DMS79 (cell line): ENCODE data around the gene SGPP2.
"Not testable (repeated sequence)": the region's sequence is repeated elsewhere in the genome, so short reads cannot be mapped to it uniquely, and the experiment has no call there.

Source experiments
- DNase-seq: peaks from one replicate; lab custom pipeline; 2025; lab: John Stamatoyannopoulos, UW

Gene SGPP2, protein sequence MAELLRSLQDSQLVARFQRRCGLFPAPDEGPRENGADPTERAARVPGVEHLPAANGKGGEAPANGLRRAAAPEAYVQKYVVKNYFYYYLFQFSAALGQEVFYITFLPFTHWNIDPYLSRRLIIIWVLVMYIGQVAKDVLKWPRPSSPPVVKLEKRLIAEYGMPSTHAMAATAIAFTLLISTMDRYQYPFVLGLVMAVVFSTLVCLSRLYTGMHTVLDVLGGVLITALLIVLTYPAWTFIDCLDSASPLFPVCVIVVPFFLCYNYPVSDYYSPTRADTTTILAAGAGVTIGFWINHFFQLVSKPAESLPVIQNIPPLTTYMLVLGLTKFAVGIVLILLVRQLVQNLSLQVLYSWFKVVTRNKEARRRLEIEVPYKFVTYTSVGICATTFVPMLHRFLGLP

DNA sequence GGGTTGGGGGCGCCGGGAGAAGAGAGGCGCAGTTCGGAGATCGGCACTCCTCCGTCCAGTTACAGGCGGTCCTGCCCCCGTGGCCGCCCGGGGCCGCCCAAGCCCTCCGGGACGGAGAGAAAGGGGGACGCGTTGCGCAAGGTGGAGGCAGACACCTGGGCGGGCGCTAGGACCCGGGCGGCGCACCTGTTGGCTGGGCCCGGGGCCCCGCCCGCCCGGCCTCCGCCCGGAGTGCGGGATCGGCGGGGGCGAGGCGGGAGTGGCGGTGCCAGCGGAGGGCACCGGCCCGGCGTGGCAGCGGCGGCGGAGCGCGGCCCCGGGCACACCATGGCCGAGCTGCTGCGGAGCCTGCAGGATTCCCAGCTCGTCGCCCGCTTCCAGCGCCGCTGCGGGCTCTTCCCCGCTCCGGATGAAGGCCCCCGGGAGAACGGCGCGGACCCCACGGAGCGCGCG is at the start of gene SGPP2:
TSS of gene SGPP2 (plus strand) at position 268 of the 453 bp plus-strand sequence. CDS start at position 328, 60 bp downstream.
- no peak for DNase-seq

DNA sequence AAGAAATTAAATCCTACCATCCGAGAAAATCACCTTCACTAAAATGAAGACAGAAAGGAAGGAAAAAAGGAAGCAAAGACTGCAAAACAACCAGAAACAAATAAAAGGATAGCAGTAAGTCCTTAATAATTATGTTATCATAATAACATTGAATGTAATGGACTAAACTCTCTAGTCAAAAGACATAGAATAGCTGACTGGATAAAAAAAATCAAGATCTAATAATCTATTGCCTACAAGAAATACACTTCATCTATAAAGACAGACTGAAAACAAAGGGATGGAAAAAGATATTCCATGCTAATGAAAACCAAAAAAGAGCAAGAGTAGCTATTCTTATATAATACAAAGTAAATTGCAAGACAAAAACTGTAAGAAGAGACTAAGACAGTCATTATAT is 48.5 kb upstream of the SGPP2 start:
- DNase-seq: no peak

DNA sequence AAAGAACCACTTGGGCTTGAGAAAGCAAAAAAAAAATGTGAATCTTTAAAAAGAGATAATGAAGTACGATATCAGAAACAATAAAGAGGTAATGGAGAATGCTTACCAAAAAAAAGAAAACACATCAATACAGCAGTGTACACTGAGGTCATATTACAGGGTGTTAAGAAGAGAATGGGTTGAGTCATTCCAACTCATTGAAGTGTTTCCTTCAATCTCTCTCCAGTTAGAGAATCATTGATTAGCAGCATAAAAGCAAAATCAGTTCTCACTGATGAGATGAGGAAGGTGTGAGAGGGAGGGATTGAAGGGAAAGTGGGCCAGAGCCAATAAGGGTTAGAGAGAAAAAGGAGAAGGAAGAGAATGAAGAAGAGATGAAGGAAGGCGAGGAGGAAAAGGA is 43.9 kb upstream of the SGPP2 start:
- no peak for DNase-seq

DNA sequence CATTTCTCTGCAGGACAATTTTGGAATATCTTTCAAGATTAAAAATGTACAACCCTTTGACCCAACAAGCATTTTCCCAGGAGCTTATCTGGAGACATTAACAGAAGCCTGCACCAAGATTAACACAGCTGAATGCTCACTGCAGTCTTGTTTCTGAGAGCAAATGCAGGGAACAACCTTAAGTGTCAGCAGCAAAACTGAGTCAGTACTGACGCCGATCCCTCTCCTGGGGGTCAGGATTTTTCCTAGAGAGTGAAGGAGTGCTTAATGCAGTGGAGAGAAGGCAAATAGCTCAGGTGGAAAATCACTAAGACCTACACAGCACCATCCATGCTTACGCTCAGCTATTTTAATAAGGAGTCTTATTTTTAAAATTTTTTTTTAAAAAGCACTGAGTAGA is 42.8 kb upstream of the SGPP2 start:
- DNase-seq: no peak

DNA sequence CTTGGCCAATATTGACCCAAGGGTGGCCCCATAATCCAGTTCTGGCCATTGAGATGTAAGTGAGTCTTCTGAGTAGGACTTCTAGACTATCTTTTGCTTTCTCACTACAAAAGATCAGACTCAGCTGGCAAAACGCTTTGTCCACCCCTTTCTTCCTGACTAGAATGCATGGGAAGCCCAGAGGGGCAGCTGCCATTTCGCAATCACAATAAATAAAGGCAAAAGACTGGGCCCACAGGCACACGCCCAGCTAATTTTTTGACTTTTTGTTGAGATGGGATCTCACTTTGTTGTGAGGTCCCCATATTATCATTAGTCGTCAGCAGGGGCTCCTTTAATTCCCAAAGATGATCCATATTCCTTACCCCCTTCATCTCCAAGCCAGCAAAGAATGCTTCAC is 41.1 kb upstream of the SGPP2 start:
- DNase-seq: no peak

DNA sequence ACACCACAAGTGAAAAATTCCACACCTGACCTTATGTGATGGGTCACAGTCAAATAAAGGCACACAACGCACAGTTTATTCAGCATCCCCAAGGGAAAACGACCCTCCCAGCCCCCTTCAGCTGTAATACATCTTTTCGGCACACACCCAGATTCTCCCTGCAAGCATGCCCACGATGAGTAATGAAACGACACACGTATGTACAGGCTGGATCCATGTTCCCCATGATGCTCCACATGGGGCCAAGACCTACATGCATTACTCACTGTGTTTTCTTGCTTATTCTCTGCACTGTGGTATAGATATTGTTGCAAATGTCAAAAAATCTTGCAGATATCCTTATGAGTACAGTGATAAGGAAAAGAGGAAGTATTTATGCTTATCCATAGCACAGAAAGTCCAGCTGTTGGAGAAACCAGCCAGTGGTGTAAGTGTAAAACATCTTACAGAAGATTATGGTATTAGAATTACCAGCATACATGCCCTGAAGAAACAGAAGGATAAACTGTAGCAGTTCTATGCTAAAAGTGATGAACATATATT is 32.5 kb upstream of the SGPP2 start:
- DNase-seq: no peak

DNA sequence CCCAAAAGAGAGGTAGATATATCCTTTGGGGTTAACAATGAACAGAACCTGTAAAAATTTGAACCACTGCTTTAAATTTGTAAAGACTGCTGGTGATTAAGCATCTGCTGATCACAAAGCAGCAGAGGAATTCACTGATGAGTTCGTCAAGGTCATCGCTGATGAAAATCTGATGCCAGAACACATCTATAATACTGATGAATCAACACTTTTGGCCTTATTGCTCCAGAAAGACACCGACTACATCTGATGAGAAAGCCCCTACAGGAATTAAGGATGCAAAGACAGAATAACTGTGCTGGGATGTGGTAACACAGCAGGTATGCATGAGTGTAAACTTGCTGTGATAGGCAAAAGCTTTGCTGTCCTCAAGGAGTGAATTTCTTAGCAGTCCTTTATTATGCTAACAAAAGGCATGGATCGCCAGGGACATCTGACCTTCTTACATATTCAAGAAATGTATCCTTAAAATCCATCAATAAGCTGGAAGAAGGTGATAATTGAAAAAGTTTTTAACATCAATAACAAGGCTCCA is 30.5 kb upstream of the SGPP2 start:
- DNase-seq: no peak

DNA sequence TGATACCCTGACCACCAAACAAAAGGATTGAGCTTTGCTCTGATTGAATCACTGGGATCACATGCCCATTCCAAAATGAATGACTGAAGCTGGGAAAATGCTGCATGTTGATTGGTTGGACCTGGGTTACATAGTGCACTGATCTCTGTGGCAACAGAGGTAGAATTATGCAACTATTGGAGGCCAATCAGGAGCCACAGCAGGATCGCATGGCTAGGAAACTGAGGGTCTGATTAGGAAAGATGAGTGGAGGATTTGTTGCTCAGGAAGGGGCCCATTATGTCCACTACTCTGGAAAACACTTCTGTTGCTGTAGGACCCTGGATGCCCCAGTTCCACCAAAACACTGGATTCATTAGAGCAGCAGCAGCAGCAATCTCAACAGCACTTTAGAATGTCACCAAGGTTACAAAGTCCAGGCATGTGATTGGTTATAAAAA is 25.9 kb upstream of the SGPP2 start:
- DNase-seq: no peak

DNA sequence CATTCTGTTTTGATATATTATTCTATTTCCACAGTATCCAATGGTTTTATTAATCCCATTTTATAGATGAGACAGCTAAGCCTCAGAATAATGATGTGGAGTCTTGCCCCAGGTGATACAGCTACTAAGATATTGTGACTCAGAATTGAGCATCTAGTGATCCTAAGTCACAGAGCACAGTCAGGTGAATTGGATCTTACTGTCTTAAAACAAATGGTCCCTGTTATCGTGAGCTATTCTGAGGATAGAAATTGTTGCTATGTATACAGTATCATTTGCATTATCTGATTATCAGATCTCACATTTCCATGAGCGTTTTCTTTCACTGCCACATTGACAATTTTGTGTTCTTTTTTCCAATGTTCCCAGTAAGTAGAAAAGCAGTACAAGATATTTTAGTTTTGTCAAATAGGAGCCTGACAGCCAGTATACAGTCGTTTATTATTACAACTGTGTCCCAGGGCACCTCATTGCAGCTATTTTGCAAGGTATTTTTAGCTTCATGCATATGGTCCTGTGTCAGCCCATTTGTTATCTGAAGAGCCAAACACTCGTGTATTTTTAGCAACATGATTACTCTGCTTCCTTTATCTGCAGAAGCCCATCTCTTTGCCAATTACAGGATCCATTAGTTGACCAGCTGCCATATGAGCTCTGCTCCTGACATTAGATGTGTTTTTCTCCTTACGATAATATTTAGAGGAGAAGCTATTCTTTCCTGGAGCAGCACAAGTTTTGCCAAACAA is 25.1 kb upstream of the SGPP2 start:
- DNase-seq: no peak

DNA sequence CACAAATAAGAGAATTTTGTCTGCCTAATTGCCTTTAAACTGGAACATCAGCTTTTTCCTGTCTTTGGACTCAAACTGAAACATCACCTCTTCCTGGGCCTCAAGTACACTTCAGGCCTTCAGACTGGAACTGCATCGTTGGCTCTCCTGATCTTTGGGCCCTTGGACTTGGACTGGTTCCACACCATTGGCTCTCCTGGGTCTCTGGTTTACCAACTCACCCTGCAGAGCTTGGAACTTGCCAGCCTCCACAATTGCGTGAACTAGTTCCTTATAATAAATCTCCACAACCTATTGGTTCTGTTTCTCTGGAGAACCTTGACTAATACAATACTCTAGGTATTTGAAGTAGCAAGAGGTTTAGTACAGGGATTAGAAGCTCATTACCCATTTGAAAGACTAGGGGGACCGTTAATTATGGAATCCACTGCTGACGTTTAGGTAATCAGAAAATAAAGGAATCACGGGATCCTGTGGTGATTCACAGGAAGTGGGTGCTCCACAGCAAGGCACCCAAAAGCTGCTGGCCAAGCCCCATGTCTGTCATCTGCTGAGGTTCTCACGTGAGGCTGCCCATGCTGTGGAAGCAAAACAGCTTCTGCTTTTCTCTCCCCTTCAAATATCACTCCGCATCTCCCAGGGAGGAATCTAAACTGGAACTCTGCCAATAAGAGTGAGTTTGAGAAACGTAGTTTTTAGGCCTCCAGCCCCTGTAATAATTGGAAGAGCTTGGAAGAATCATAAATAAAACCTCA is 20.0 kb upstream of the SGPP2 start:
- no peak for DNase-seq

DNA sequence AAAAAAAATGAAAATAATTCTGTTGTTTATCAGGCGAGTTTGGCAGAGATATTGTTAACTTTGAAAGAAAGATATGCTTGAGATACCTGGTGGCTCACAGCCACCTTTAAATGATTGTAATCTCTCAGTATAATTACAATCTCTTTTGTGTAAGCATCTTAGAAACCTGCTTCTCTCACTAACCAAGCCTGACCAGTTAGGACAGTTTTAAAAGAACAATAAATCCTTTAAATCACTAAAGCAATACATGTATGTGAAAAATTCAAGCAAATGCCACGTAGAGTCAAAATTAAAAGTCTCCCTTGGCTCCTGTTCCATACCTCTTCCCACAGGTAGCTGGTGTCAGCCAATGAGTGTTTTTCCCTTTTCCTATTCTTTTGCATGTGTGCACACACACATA is 15.7 kb upstream of the SGPP2 start:
- DNase-seq: no peak

DNA sequence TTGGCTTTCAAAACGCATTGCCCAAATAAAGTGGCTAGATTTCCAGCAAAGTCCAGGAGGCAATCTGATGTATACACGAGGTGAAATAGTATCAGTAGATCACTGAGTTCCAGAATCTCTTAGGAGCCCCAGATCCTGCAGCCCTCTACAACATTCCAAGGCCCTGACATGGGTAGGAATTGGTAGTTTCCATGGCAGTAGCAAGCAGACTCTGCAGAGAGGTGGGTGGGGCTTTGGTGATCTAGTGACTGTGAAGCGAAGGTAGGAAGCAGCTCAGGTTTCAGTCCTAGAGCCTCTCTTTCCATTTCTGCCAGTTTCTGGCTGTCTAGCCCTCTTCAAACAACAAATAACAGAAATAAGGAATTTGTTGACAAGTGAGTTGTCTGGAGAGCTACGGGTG is 13.8 kb upstream of the SGPP2 start:
- DNase-seq: no peak

DNA sequence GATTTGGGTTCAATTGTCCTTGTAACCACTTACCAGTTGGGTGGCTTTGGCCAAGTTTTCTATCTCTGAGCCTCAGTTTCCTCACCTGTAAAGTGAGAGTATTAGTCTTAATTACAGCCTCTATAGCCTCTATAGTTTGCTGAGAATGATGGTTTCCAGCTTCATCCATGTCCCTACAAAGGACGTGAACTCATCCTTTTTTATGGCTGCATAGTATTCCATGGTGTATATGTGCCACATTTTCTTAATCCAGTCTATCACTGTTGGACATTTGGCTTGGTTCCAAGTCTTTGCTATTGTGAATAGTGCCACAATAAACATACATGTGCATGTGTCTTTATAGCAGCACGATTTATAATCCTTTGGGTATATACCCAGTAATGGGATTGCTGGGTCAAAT is 12.0 kb upstream of the SGPP2 start:
- not testable (repeated sequence) for DNase-seq

DNA sequence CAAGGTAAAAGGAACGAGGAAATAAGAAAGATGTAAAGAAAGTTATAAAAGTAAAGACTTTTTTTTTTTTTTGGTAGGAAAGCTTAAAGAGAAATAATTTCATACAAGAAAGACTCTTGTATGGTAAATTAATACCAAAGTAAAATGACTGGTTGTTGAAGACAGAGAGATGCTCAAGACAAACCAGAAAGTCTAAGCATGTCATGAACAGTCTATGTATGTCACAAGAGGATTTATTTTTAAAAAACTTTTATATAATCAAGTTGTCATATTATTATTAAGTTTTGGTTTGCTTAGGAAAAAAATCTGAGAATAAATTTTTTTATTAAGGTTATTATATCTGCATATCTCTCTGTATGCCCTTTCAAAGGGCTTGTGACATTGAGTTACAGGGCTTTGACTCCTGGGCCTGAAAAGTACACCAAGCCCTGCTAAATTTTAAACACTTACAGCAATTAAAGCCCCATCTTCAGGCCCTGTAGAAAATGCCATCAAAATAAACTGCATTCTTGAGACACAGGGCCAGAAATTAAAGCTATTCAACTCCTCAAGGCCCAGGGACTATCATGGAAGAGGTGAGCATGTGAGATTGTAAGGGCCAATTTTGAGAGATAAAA is 10.9 kb upstream of the SGPP2 start:
- no peak for DNase-seq

DNA sequence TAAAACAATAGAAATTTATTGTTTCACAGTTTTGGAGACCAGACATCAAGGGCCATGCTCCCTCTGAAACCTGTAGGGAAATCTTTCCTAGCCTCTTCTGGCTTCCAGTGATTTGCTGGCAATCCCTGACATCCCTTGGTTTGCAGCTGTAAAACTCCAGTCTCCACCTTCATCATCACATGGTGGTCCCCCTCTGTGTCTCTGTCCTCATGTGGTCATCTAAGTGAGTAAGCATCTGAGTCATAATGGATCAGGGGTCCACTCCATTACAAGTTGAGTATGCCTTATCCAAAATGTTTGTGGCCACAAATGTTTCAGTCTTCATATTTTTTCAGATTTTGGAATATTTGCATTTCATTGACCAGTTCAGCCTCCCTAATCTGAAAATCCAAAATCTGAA is 5.6 kb upstream of the SGPP2 start:
- DNase-seq: no peak

DNA sequence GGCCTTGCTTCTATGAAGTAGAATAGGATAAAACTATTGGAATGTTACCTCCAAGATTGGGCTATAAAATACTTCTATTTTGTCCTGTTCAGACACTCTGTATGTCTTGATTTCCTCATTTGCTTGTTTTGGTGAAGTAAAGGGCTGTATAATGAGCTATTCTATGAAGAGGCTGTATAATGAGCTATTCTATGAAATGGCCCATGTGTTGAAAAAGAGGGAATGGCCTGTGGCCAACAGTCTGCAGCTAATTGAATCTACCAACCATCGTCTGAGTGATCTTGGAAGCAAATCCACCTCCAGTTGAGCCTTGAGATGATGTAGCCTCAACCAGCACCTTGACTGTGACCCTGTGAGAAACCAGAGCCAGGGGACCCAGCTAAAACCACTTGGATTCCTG is 3.8 kb upstream of the SGPP2 start:
- no peak for DNase-seq

DNA sequence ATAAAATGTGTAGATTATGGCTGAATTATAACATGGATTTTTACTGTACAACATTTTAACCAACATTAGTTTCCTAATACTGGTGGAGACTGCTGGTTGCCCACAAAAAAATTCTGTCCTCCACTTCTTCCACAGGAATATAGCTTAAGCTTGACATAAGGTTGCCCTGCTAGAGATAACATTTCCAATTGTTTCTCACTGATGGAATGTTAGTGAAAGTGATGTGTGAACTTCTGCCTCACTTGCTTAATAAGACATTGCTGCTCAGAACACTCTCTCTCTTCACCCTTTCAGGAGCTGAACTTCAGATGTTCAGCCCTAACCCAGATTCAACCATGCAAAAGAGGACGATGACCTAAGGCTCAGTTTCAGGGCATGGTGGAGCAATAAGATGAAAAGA is 2.7 kb upstream of the SGPP2 start:
- no peak for DNase-seq

DNA sequence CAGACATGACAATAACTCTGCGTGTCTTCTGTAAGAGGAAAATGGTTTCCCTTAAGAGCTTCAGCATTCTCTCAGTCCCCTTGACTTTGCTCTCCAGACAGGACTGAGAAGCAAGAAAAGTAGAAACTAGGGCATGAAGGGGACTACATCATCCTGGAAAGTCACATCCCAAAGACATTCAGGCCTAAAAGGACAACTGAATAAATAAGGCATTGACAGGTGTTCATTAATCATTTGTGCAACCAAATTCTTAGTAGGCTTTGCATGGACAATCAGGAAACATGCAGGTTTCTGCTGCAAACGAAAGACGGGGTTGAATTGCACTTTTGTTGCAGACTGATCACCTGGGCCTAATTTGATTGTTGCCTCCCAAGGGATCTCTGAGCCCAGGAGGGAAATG is 1.2 kb upstream of the SGPP2 start:
- no peak for DNase-seq

DNA sequence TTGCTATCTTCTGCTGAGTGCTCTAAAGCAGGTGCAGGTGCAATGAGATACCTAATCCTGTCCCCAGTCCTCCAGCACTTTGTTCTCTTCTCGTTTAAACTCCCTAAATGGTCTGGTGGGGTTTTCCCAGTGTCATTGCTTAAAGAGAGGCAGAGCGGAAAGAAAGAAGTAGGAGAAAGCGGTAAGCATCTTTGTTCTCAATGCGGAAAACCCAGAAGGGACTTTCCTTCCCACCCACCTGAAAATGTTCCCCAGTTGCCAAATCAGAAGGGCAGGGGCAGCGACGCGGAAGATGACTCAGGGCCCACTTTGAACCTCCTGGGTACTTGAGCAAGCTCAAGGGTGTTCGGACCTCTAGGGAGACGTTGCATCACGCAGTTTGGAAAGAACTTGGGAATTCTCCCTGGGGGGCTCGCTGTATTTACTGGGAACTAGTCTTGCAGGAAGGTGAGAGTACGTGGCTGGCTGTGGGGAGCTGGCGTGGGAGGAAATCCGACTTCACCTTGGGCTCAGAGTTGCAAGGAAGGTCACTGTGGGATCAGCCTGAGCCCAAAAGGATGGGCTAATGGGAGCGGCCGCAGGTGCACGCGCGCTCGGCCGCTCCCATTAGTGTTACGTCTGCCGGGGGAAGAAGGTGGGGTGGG is 589 bp upstream of the SGPP2 start:
- no peak for DNase-seq

DNA sequence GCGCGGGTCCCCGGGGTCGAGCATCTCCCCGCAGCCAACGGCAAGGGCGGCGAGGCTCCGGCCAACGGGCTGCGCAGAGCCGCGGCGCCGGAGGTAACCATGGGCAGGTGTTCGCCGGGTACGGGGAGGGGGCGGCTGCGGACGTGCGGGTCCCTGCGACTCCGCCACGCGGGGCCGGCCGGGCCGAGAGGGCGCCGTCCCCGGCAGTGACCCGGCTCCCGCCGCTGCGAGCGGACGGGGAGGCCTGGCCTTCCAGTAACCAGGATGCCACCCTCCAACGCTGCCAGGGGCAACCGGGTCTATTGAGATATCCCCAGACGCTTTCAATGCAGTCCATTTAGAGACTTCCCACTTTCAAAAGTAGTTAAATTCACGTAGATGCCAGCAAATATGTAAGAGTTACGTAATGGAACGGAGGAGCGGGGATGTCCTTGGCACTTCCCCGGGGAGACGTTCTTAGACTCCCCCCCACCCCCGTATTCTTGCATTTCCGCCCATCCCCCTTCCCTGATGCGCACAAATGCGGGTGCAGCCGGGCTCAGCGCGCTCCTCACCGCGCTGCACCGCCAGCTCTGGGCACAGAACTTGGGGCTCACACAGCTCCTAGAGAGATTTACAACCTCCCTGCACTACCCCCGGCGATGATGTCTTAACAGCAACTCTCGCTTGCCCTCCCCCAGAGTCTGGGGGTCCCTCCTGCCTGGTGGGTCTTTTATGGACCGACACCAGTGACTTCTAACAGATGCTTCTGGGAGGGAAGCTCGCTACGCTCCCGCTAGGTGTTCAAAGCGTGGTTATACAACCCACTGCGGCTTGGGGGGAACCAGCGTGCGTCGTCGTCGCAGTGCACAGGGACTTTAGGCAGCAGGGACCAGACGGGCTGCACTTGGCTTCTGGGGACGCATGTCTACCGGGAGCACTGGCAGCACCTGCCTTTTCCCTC is 657 bp downstream of the SGPP2 start:
- DNase-seq: no peak
